HEK293 (cell line): Measurements from ENCODE around the gene NDUFS8.

Experiments
- PRDM6 ChIP-seq: fragments of 450-650 bp; formaldehyde crosslinking; IDR thresholded peaks from 2 replicates; pipeline ENCODE4 v1.5.1; 2017; ENCODE audit warnings: missing biosample characterization, missing genetic modification characterization
- YY2 ChIP-seq: fragments of 450-650 bp; formaldehyde crosslinking; IDR thresholded peaks from 2 replicates; pipeline ENCODE4 v1.5.1; 2016; ENCODE audit warnings: missing biosample characterization, missing genetic modification characterization
- ZBTB26 ChIP-seq: fragments of 450-650 bp; formaldehyde crosslinking; optimal IDR thresholded peaks from 2 replicates; pipeline ENCODE3; 2016; ENCODE audit warnings: missing biosample characterization, mild to moderate bottlenecking, missing genetic modification characterization
- ZNF792 ChIP-seq: fragments of 450-650 bp; formaldehyde crosslinking; IDR thresholded peaks from 2 replicates; pipeline ENCODE4 v1.5.1; 2016; ENCODE audit warnings: missing biosample characterization, missing genetic modification characterization

- TF ChIP-seq YY2 (tag by site-specific recombination) (no peak), PRDM6 (tag by site-specific recombination) (no peak), ZNF792 (tag by site-specific recombination) (no peak), ZBTB26 (tag by site-specific recombination) (no peak)
Observed at GRCh38 chr11:68027667-68028066, 2.8 kb upstream of the NDUFS8 start.
